K562 (cell line): Measurements from ENCODE around the gene BBC3. TPM values are rescaled to one million over a fixed set of nuclear protein-coding genes. Genes with fewer than 3 reads are reported as not detected.

ENCODE experiments used
- CBX2 ChIP-seq: fragments of 200-600 bp; sonication (generic); IDR thresholded peaks from one replicate; pipeline ENCODE4 v1.6.1; 2012; ENCODE audit warnings: mild to moderate bottlenecking, low read length, inconsistent platforms; ENCODE audit not compliant: insufficient read depth, poor library complexity, severe bottlenecking
- NR2C1 ChIP-seq, 2 experiments: fragments of 450-650 bp; IDR thresholded peaks; 2 replicates each; pipeline ENCODE4 v1.6.1; 2017; ENCODE audit warnings: mild to moderate bottlenecking in 2 of 2, antibody characterized with exemption in 1 of 2, inconsistent platforms in 1 of 2, missing compliant biosample characterization in 1 of 2, missing genetic modification characterization in 1 of 2
- NR2F6 ChIP-seq: fragments of 450-650 bp; formaldehyde crosslinking; IDR thresholded peaks from 2 replicates; pipeline ENCODE4 v1.4.0; 2020; ENCODE audit warnings: mild to moderate bottlenecking
- SOX6 ChIP-seq: fragments of 450-650 bp; IDR thresholded peaks from 2 replicates; pipeline ENCODE4 v1.6.1; 2014; ENCODE audit warnings: mild to moderate bottlenecking
- TCF3 ChIP-seq: sonication (generic); formaldehyde crosslinking; IDR thresholded peaks from 2 replicates; pipeline ENCODE4 v1.4.0; 2020; ENCODE audit warnings: mild to moderate bottlenecking, missing genetic modification reagents
- ZNF12 ChIP-seq: sonication (generic); formaldehyde crosslinking; IDR thresholded peaks from 2 replicates; pipeline ENCODE4 v1.4.0; 2020; ENCODE audit warnings: mild to moderate bottlenecking, missing genetic modification reagents
- polyA plus RNA-seq, 8 experiments: library from polyadenylated mRNA; depleted of rRNA in 4 of 8; stranded (reverse) in 5 of 8; unstranded in 3 of 8; fragments of >200 nt; fragmentation: Nextera tagmentation in 2 of 8; fragmentation: Illumina TruSeq in 1 of 8; extraction: Ambion mirVana in 2 of 8; extraction: Trizol in 1 of 8; gene quantifications; 2 replicates each; pipeline versions ENCODE4 v1.2.1 to v1.2.3, GENCODE V29; 2011 to 2014; ENCODE audit warnings: inconsistent platforms in 1 of 8, missing spikeins in 1 of 8
- total RNA-seq, 7 experiments: library from RNA; depleted of rRNA in 6 of 7; stranded (reverse); fragments of >200 nt in 6 of 7; fragmentation: Illumina TruSeq in 2 of 7; extraction: Trizol in 2 of 7; gene quantifications; 2 replicates each; pipeline versions ENCODE4 v1.2.1 to v1.2.3, GENCODE V29; 2011 to 2021; ENCODE audit warnings: low replicate concordance in 1 of 7
- TF ChIP-seq, protein P1 (sequence below): fragments of 250-450 bp; sonication (Bioruptor Pico); IDR thresholded peaks from 2 replicates; pipeline ENCODE4 v1.5.0; 2022; ENCODE audit warnings: mild to moderate bottlenecking
- TF ChIP-seq, protein P2 (sequence below): fragments of 450-650 bp; IDR thresholded peaks from 2 replicates; pipeline ENCODE4 v1.6.1; 2016; ENCODE audit warnings: mild to moderate bottlenecking, moderate library complexity
- TF ChIP-seq, protein P3 (sequence below), 2 experiments: fragments of 450-650 bp in 1 of 2; sonication (generic) in 1 of 2; formaldehyde crosslinking; conservative IDR thresholded peaks; 2 replicates each; pipeline versions ENCODE4 v1.4.0 to v1.8.1; 2020 to 2022; ENCODE audit warnings: mild to moderate bottlenecking in 1 of 2, missing genetic modification reagents in 1 of 2
- TF ChIP-seq, protein P4 (sequence below), 2 experiments: fragments of 450-650 bp; IDR thresholded peaks; 2 replicates each; pipeline ENCODE4 v1.6.1; 2016

BBC3 gene
- total and polyA plus RNA-seq, 9 of the 15 experiments (the other 6 are each of a cell fraction or from before 2014, with no cell fraction given) = 0.15 to 30.7 (median 4.8) TPM

DNA sequence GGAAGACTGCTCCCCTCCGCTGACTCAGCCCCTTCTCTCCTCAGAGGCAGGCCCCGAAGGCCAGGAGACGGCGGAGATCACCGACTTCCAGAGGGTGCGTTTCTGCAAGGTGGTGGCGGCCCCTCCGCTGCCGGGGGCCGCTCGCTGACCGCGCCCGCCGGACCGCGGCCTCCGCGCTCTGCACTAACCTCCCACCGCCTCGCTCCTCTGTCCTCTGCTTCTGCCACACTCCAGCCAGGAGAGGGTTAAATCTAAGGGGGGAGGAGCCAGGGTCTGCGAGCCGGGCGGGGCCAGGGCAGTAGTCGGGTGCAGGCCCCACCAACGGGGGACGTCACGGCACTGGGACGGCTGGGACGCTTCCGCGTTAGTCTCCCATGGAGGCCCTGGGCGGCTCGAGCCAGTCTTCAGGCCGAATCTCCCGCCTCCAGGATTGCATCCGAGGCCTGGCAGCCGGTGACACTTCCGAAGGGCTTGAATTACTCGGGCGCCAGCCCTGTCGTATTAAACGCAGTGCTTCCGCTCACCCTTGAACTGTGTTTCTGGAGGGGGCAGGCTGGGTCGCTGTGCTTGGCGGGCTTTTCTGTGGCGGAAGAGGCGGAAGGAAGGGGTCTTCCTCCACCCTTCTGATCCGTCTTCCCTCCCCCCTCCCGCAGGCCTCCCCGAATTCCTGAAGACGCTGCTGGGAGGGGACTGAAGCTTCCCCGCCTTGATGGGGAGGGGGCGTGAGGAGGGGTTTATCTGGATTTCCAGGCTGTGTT lies 42.5 kb upstream of the BBC3 start (continued):
- TF ChIP-seq, protein P1, sequence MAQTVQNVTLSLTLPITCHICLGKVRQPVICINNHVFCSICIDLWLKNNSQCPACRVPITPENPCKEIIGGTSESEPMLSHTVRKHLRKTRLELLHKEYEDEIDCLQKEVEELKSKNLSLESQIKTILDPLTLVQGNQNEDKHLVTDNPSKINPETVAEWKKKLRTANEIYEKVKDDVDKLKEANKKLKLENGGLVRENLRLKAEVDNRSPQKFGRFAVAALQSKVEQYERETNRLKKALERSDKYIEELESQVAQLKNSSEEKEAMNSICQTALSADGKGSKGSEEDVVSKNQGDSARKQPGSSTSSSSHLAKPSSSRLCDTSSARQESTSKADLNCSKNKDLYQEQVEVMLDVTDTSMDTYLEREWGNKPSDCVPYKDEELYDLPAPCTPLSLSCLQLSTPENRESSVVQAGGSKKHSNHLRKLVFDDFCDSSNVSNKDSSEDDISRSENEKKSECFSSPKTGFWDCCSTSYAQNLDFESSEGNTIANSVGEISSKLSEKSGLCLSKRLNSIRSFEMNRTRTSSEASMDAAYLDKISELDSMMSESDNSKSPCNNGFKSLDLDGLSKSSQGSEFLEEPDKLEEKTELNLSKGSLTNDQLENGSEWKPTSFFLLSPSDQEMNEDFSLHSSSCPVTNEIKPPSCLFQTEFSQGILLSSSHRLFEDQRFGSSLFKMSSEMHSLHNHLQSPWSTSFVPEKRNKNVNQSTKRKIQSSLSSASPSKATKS (CRISPR knock-in tag) = no peak
- TF ChIP-seq, protein P2, sequence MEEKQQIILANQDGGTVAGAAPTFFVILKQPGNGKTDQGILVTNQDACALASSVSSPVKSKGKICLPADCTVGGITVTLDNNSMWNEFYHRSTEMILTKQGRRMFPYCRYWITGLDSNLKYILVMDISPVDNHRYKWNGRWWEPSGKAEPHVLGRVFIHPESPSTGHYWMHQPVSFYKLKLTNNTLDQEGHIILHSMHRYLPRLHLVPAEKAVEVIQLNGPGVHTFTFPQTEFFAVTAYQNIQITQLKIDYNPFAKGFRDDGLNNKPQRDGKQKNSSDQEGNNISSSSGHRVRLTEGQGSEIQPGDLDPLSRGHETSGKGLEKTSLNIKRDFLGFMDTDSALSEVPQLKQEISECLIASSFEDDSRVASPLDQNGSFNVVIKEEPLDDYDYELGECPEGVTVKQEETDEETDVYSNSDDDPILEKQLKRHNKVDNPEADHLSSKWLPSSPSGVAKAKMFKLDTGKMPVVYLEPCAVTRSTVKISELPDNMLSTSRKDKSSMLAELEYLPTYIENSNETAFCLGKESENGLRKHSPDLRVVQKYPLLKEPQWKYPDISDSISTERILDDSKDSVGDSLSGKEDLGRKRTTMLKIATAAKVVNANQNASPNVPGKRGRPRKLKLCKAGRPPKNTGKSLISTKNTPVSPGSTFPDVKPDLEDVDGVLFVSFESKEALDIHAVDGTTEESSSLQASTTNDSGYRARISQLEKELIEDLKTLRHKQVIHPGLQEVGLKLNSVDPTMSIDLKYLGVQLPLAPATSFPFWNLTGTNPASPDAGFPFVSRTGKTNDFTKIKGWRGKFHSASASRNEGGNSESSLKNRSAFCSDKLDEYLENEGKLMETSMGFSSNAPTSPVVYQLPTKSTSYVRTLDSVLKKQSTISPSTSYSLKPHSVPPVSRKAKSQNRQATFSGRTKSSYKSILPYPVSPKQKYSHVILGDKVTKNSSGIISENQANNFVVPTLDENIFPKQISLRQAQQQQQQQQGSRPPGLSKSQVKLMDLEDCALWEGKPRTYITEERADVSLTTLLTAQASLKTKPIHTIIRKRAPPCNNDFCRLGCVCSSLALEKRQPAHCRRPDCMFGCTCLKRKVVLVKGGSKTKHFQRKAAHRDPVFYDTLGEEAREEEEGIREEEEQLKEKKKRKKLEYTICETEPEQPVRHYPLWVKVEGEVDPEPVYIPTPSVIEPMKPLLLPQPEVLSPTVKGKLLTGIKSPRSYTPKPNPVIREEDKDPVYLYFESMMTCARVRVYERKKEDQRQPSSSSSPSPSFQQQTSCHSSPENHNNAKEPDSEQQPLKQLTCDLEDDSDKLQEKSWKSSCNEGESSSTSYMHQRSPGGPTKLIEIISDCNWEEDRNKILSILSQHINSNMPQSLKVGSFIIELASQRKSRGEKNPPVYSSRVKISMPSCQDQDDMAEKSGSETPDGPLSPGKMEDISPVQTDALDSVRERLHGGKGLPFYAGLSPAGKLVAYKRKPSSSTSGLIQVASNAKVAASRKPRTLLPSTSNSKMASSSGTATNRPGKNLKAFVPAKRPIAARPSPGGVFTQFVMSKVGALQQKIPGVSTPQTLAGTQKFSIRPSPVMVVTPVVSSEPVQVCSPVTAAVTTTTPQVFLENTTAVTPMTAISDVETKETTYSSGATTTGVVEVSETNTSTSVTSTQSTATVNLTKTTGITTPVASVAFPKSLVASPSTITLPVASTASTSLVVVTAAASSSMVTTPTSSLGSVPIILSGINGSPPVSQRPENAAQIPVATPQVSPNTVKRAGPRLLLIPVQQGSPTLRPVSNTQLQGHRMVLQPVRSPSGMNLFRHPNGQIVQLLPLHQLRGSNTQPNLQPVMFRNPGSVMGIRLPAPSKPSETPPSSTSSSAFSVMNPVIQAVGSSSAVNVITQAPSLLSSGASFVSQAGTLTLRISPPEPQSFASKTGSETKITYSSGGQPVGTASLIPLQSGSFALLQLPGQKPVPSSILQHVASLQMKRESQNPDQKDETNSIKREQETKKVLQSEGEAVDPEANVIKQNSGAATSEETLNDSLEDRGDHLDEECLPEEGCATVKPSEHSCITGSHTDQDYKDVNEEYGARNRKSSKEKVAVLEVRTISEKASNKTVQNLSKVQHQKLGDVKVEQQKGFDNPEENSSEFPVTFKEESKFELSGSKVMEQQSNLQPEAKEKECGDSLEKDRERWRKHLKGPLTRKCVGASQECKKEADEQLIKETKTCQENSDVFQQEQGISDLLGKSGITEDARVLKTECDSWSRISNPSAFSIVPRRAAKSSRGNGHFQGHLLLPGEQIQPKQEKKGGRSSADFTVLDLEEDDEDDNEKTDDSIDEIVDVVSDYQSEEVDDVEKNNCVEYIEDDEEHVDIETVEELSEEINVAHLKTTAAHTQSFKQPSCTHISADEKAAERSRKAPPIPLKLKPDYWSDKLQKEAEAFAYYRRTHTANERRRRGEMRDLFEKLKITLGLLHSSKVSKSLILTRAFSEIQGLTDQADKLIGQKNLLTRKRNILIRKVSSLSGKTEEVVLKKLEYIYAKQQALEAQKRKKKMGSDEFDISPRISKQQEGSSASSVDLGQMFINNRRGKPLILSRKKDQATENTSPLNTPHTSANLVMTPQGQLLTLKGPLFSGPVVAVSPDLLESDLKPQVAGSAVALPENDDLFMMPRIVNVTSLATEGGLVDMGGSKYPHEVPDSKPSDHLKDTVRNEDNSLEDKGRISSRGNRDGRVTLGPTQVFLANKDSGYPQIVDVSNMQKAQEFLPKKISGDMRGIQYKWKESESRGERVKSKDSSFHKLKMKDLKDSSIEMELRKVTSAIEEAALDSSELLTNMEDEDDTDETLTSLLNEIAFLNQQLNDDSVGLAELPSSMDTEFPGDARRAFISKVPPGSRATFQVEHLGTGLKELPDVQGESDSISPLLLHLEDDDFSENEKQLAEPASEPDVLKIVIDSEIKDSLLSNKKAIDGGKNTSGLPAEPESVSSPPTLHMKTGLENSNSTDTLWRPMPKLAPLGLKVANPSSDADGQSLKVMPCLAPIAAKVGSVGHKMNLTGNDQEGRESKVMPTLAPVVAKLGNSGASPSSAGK = peak; percentile 21; the same call in 1 of the 2 replicates
- TF ChIP-seq SOX6 = peak; percentile 43; the same call in 1 of the 2 replicates
- TF ChIP-seq, protein P3, sequence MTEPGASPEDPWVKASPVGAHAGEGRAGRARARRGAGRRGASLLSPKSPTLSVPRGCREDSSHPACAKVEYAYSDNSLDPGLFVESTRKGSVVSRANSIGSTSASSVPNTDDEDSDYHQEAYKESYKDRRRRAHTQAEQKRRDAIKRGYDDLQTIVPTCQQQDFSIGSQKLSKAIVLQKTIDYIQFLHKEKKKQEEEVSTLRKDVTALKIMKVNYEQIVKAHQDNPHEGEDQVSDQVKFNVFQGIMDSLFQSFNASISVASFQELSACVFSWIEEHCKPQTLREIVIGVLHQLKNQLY (CRISPR knock-in tag; conservative IDR thresholded peaks at IDR 0.05) = no peak
- no peak for TF ChIP-seq CBX2
- TF ChIP-seq NR2F6 (CRISPR knock-in tag) = 0 out of 2 replicates have a peak, but pooled peaks have one; percentile 32
- TF ChIP-seq NR2C1 (IDR thresholded peaks at IDR 0.05) = no peak
- TF ChIP-seq NR2C1 (tag; IDR thresholded peaks at IDR 0.05) = peak; percentile 12; the same call in 1 of the 2 replicates
- peak; percentile 19 for TF ChIP-seq TCF3
- TF ChIP-seq, protein P4, sequence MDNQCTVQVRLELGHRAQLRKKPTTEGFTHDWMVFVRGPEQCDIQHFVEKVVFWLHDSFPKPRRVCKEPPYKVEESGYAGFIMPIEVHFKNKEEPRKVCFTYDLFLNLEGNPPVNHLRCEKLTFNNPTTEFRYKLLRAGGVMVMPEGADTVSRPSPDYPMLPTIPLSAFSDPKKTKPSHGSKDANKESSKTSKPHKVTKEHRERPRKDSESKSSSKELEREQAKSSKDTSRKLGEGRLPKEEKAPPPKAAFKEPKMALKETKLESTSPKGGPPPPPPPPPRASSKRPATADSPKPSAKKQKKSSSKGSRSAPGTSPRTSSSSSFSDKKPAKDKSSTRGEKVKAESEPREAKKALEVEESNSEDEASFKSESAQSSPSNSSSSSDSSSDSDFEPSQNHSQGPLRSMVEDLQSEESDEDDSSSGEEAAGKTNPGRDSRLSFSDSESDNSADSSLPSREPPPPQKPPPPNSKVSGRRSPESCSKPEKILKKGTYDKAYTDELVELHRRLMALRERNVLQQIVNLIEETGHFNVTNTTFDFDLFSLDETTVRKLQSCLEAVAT (IDR thresholded peaks at IDR 0.05) = peak in 1 of 2 experiments; percentile 24; a peak in 1 of 4 replicates
- TF ChIP-seq ZNF12 (CRISPR knock-in tag) = 0 out of 2 replicates have a peak, but pooled peaks have one; percentile 80
